ENCODE results near the gene TEX2. TPM values are rescaled to one million over a fixed set of nuclear protein-coding genes. Genes with fewer than 3 reads are reported as not detected.

Gene TEX2
- polyA plus RNA-seq, 1 of the 3 experiments (the other 2 are of a cell fraction) = 24.0 TPM

GRCh38 chr17:64223283-64223682, 39.8 kb downstream of the TEX2 start:
- DNase-seq = no peak
- Histone ChIP-seq H3K9me2 (no peaks in the 10 kb centered on the region), H3K9me3 (no peaks in the 10 kb centered on the region), H3K4me3 (ENCODE audit: low read depth in 2 of 2, low read length in 1 of 2) (no peak overlapping the region), H3K36me3 (replicated peaks in 1 of 2; ENCODE audit: control insufficient read depth in 1 of 2, insufficient read depth in 2 of 2, low read length in 1 of 2) (peaks cover 0 to 6% of the 10 kb centered on the region in 2 experiments), H3K27me3 (ENCODE audit: insufficient read depth) (no peaks in the 10 kb centered on the region), H4K20me1 (ENCODE audit: insufficient read depth) (no peaks in the 10 kb centered on the region), H2AFZ (ENCODE audit: low read depth) (no peak overlapping the region), H3K4me1 (ENCODE audit: control insufficient read depth in 1 of 2, insufficient read depth in 2 of 2, low read depth in 1 of 2, low read length in 1 of 2) (peaks cover 0 to 6% of the 10 kb centered on the region in 2 experiments; a peak in 1 of 4 replicates), H3K9ac (no peak overlapping the region), H3K4me2 (no peak overlapping the region), H3F3A (replicated peaks; ENCODE audit: insufficient read depth) (no peaks in the 10 kb centered on the region), H3K27ac (ENCODE audit: low read depth in 2 of 2, low read length in 1 of 2) (no peak overlapping the region), H3K79me2 (ENCODE audit: insufficient read depth) (peaks cover 87% of the 10 kb centered on the region)
- 93% methylated on average over 2 of the region's 2 CpGs for WGBS (ENCODE audit: low lambda C conversion rate)
- CTCF ChIA-PET = no interaction called here
- POLR2A ChIA-PET = interaction anchor here (0.7 kb wide), 1 partner anchor 17 kb away, joined by 7 read pairs; no protein-coding TSS in a partner anchor
- TF ChIP-seq EP300 (IDR thresholded peaks at IDR 0.05; ENCODE audit: borderline replicate concordance in 1 of 2, low read depth in 1 of 2, low read length in 1 of 2) (no peak), YY1 (IDR thresholded peaks at IDR 0.05; ENCODE audit: low read depth) (no peak), MXI1 (IDR thresholded peaks at IDR 0.05; ENCODE audit: low read depth, low read length) (no peak), RXRA (IDR thresholded peaks at IDR 0.05; ENCODE audit: borderline replicate concordance, low read depth) (no peak), NRF1 (IDR thresholded peaks at IDR 0.05; ENCODE audit: low read depth, low read length) (no peak), SMC3 (IDR thresholded peaks at IDR 0.05; ENCODE audit: low read depth, low read length) (no peak), NFIC (IDR thresholded peaks at IDR 0.05; ENCODE audit: borderline replicate concordance) (no peak), FOSL2 (IDR thresholded peaks at IDR 0.05; ENCODE audit: borderline replicate concordance, low read depth) (no peak), ELF1 (IDR thresholded peaks at IDR 0.05) (no peak), RFX5 (IDR thresholded peaks at IDR 0.05; ENCODE audit: low read length) (no peak), JUND (IDR thresholded peaks at IDR 0.05) (no peak), GABPA (IDR thresholded peaks at IDR 0.05; ENCODE audit: low read depth) (no peak), REST (IDR thresholded peaks at IDR 0.05; ENCODE audit: low read depth, low read length) (no peak), PBX3 (IDR thresholded peaks at IDR 0.05) (no peak), ZBTB33 (IDR thresholded peaks at IDR 0.05; ENCODE audit: borderline replicate concordance, low read depth) (no peak), EZH2phosphoT487 (IDR thresholded peaks at IDR 0.05; ENCODE audit: borderline replicate concordance, low read depth) (no peak), MAX (IDR thresholded peaks at IDR 0.05; ENCODE audit: low read depth) (no peak), GATA2 (CRISPR knock-in tag; IDR thresholded peaks at IDR 0.05) (no peak), CTCF (IDR thresholded peaks at IDR 0.05) (no peak)
